ENCODE measurements around the gene LSAMP.
"Not testable (repeated sequence)": the region's sequence is repeated elsewhere in the genome, so short reads cannot be mapped to it uniquely, and the experiment has no call there.

The LSAMP gene

GRCh38 chr3:115788921-115789470 lies 656.3 kb downstream of the LSAMP start:
- H3K4me3 ChIP-seq (ENCODE audit: control insufficient read depth, low read depth, low read length), result no peak overlapping the region
- no peak for TF ChIP-seq CTCF (conservative IDR thresholded peaks at IDR 0.05; ENCODE audit: control insufficient read depth, insufficient read depth, low read depth, low read length)
- DNase-seq (ENCODE audit: low read depth), result peak; percentile 91

- no peak overlapping the region for H3K4me3 ChIP-seq (ENCODE audit: control insufficient read depth, low read depth, low read length)
- DNase-seq (ENCODE audit: low read depth), result no peak
- TF ChIP-seq CTCF (conservative IDR thresholded peaks at IDR 0.05; ENCODE audit: control insufficient read depth, insufficient read depth, low read depth, low read length), result no peak
These were observed 657.5 kb downstream of the LSAMP start for GRCh38 chr3:115787818-115788217.

GRCh38 chr3:115785782-115786181 lies 659.5 kb downstream of the LSAMP start:
- TF ChIP-seq CTCF (conservative IDR thresholded peaks at IDR 0.05; ENCODE audit: control insufficient read depth, insufficient read depth, low read depth, low read length), result no peak
- no peak overlapping the region for H3K4me3 ChIP-seq (ENCODE audit: control insufficient read depth, low read depth, low read length)
- peak; percentile 12 for DNase-seq (ENCODE audit: low read depth)

- peak; percentile 94 for DNase-seq (ENCODE audit: low read depth)
- TF ChIP-seq CTCF (conservative IDR thresholded peaks at IDR 0.05; ENCODE audit: control insufficient read depth, insufficient read depth, low read depth, low read length), result no peak
- peak overlapping the region; percentile 51 for H3K4me3 ChIP-seq (ENCODE audit: control insufficient read depth, low read depth, low read length)
These were observed 660.3 kb downstream of the LSAMP start for GRCh38 chr3:115784739-115785536.

- peak overlapping the region; percentile 65 for H3K4me3 ChIP-seq (ENCODE audit: control insufficient read depth, low read depth, low read length)
- peak; percentile 62 for TF ChIP-seq CTCF (conservative IDR thresholded peaks at IDR 0.05; ENCODE audit: control insufficient read depth, insufficient read depth, low read depth, low read length)
- DNase-seq (ENCODE audit: low read depth), result peak; percentile 89
These were observed 661.1 kb downstream of the LSAMP start for GRCh38 chr3:115783938-115784738.

GRCh38 chr3:115783426-115783825 lies 661.9 kb downstream of the LSAMP start:
- peak overlapping the region; percentile 65 for H3K4me3 ChIP-seq (ENCODE audit: control insufficient read depth, low read depth, low read length)
- not testable (repeated sequence) for DNase-seq (ENCODE audit: low read depth)

GRCh38 chr3:115779011-115779410 lies 666.3 kb downstream of the LSAMP start:
- no peak for DNase-seq (ENCODE audit: low read depth)
- H3K4me3 ChIP-seq (ENCODE audit: control insufficient read depth, low read depth, low read length), result no peak overlapping the region
- TF ChIP-seq CTCF (conservative IDR thresholded peaks at IDR 0.05; ENCODE audit: control insufficient read depth, insufficient read depth, low read depth, low read length), result no peak
